Astrocyte (in vitro differentiated cells and primary cell): ENCODE measurements around the gene POLR2E. TPM values are rescaled to one million over a fixed set of nuclear protein-coding genes. Genes with fewer than 3 reads are reported as not detected.

Experiments used
- DNase-seq: peaks from one replicate; pipeline ENCODE4 v3.0.0-alpha.2; 2010; ENCODE audit warnings: low read depth
- FAIRE-seq: peaks from 2 replicates; lab custom pipeline; 2011; peaks lifted over from hg19 to GRCh38; lab: Jason Lieb, UNC
- H2AFZ ChIP-seq: 2 replicates; pipeline ENCODE4 v1.6.0; 2012; ENCODE audit warnings: low read depth, low read length, inconsistent platforms
- H3K27ac ChIP-seq: 2 replicates; pipeline ENCODE4 v1.5.1; 2011; ENCODE audit warnings: low read depth, low read length, inconsistent platforms
- H3K27me3 ChIP-seq: 2 replicates; pipeline ENCODE4 v1.6.0; 2011; ENCODE audit warnings: low read length, inconsistent platforms; ENCODE audit not compliant: insufficient read depth
- H3K36me3 ChIP-seq: 2 replicates; pipeline ENCODE4 v1.5.1; 2011; ENCODE audit warnings: low read length, inconsistent platforms; ENCODE audit not compliant: insufficient read depth
- H3K4me1 ChIP-seq: 2 replicates; pipeline ENCODE4 v1.5.1; 2011; ENCODE audit warnings: low read length, inconsistent platforms; ENCODE audit not compliant: insufficient read depth
- H3K4me2 ChIP-seq: 2 replicates; pipeline ENCODE4 v1.6.0; 2012; ENCODE audit warnings: low read length, inconsistent platforms
- H3K4me3 ChIP-seq: 2 replicates; pipeline ENCODE4 v1.5.1; 2011; ENCODE audit warnings: low read depth, mild to moderate bottlenecking, low read length, inconsistent platforms; ENCODE audit not compliant: insufficient read depth
- H3K79me2 ChIP-seq: 2 replicates; pipeline ENCODE4 v1.6.0; 2012; ENCODE audit warnings: mild to moderate bottlenecking, low read length, inconsistent platforms; ENCODE audit not compliant: insufficient read depth
- H3K9ac ChIP-seq: 2 replicates; pipeline ENCODE4 v1.6.0; 2012; ENCODE audit warnings: mild to moderate bottlenecking, low read length, inconsistent platforms
- H3K9me3 ChIP-seq: 2 replicates; pipeline ENCODE4 v1.5.1; 2012; ENCODE audit warnings: low read depth, mild to moderate bottlenecking, low read length, inconsistent platforms; ENCODE audit not compliant: insufficient read depth
- H4K20me1 ChIP-seq: 2 replicates; pipeline ENCODE4 v1.6.0; 2012; ENCODE audit warnings: low read length, inconsistent platforms; ENCODE audit not compliant: insufficient read depth
- H3K27ac Mint-ChIP-seq: one replicate; pipeline ENCODE4 v1.8.0; 2021; ENCODE audit warnings: mild to moderate bottlenecking, mixed read lengths; ENCODE audit not compliant: unreplicated experiment
- H3K27me3 Mint-ChIP-seq: one replicate; pipeline ENCODE4 v1.8.0; 2021; ENCODE audit warnings: low read depth, mixed read lengths; ENCODE audit not compliant: unreplicated experiment
- H3K36me3 Mint-ChIP-seq: one replicate; pipeline ENCODE4 v1.8.0; 2021; ENCODE audit warnings: low read depth, mixed read lengths; ENCODE audit not compliant: unreplicated experiment
- H3K4me1 Mint-ChIP-seq: one replicate; pipeline ENCODE4 v1.8.0; 2021; ENCODE audit warnings: low read depth, mixed read lengths; ENCODE audit not compliant: unreplicated experiment
- H3K4me3 Mint-ChIP-seq: one replicate; pipeline ENCODE4 v1.8.0; 2021; ENCODE audit warnings: mild to moderate bottlenecking, moderate library complexity, mixed read lengths; ENCODE audit not compliant: unreplicated experiment
- H3K9me3 Mint-ChIP-seq: one replicate; pipeline ENCODE4 v1.8.0; 2021; ENCODE audit warnings: mild to moderate bottlenecking, mixed read lengths; ENCODE audit not compliant: unreplicated experiment
- CTCF ChIP-seq: IDR thresholded peaks from 2 replicates; pipeline ENCODE4 v1.5.1; 2011; ENCODE audit warnings: low read depth, mild to moderate bottlenecking, inconsistent platforms, low read length, moderate library complexity; ENCODE audit not compliant: insufficient read depth
- EZH2 ChIP-seq: IDR thresholded peaks from 2 replicates; pipeline ENCODE4 v1.6.1; 2012; ENCODE audit warnings: mild to moderate bottlenecking, low read length, inconsistent platforms; ENCODE audit not compliant: insufficient read depth
- total RNA-seq: library from RNA; stranded (reverse); gene quantifications from 2 replicates; pipeline ENCODE4 v1.2.1, GENCODE V29; 2021

POLR2E gene
- total RNA-seq, 1 donor from 2014 or later: 207 TPM

GRCh38 chr19:1081301-1082164 lies 13.6 kb downstream of the POLR2E start:
- Histone ChIP-seq H4K20me1 (peaks cover 3% of the 10 kb centered on the region), H3K27ac (no peak overlapping the region), H3K4me3 (no peak overlapping the region), H3K9ac (no peak overlapping the region), H3K27me3 (no peaks in the 10 kb centered on the region), H3K4me1 (no peaks in the 10 kb centered on the region), H3K79me2 (no peaks in the 10 kb centered on the region), H3K4me2 (no peak overlapping the region), H3K9me3 (no peaks in the 10 kb centered on the region), H2AFZ (no peak overlapping the region), H3K36me3 (no peaks in the 10 kb centered on the region)
- DNase-seq: no peak
- no peaks in the 10 kb centered on the region for H3K4me1 Mint-ChIP-seq
- TF ChIP-seq EZH2: no peak
- H3K27me3 Mint-ChIP-seq: no peaks in the 10 kb centered on the region
- no peak for FAIRE-seq
- no peak overlapping the region for H3K4me3 Mint-ChIP-seq
- no peaks in the 10 kb centered on the region for H3K9me3 Mint-ChIP-seq
- H3K36me3 Mint-ChIP-seq: peaks cover 5% of the 10 kb centered on the region
- no peak overlapping the region for H3K27ac Mint-ChIP-seq

GRCh38 chr19:1080360-1081161 lies 14.6 kb downstream of the POLR2E start:
- Mint-ChIP-seq H3K4me1 (no peaks in the 10 kb centered on the region), H3K4me3 (no peak overlapping the region), H3K9me3 (no peaks in the 10 kb centered on the region), H3K36me3 (peaks cover 5% of the 10 kb centered on the region), H3K27ac (no peak overlapping the region), H3K27me3 (peaks cover 4% of the 10 kb centered on the region)
- H3K79me2 ChIP-seq: no peaks in the 10 kb centered on the region
- FAIRE-seq (no peak), DNase-seq (no peak)
- H3K27ac ChIP-seq: no peak overlapping the region
- H3K27me3 ChIP-seq: no peaks in the 10 kb centered on the region
- TF ChIP-seq CTCF (no peak), EZH2 (no peak)
- no peak overlapping the region for H3K4me2 ChIP-seq
- no peaks in the 10 kb centered on the region for H3K36me3 ChIP-seq
- H3K4me1 ChIP-seq: no peaks in the 10 kb centered on the region
- no peak overlapping the region for H3K4me3 ChIP-seq
- no peak overlapping the region for H2AFZ ChIP-seq
- no peak overlapping the region for H3K9ac ChIP-seq
- peaks cover 3% of the 10 kb centered on the region for H4K20me1 ChIP-seq
- no peaks in the 10 kb centered on the region for H3K9me3 ChIP-seq

GRCh38 chr19:1079566-1080111 lies 15.5 kb downstream of the POLR2E start:
- Histone ChIP-seq H3K9me3 (no peaks in the 10 kb centered on the region), H4K20me1 (no peaks in the 10 kb centered on the region), H3K9ac (no peak overlapping the region), H3K27ac (no peak overlapping the region), H3K36me3 (no peaks in the 10 kb centered on the region), H3K4me2 (no peak overlapping the region), H2AFZ (no peak overlapping the region), H3K4me3 (no peak overlapping the region), H3K4me1 (no peaks in the 10 kb centered on the region), H3K79me2 (no peaks in the 10 kb centered on the region), H3K27me3 (no peaks in the 10 kb centered on the region)
- H3K4me3 Mint-ChIP-seq: no peak overlapping the region
- no peak overlapping the region for H3K27ac Mint-ChIP-seq
- H3K4me1 Mint-ChIP-seq: no peaks in the 10 kb centered on the region
- H3K27me3 Mint-ChIP-seq: peaks cover 4% of the 10 kb centered on the region
- H3K9me3 Mint-ChIP-seq: no peaks in the 10 kb centered on the region
- DNase-seq (no peak), FAIRE-seq (no peak)
- no peaks in the 10 kb centered on the region for H3K36me3 Mint-ChIP-seq
- TF ChIP-seq EZH2 (no peak), CTCF (no peak)
